Calu3 (cell line): ENCODE measurements around the gene CDC42SE1. TPM values are rescaled to one million over a fixed set of nuclear protein-coding genes. Genes with fewer than 3 reads are reported as not detected.

Source experiments
- BruUV-seq: library from RNA; stranded (reverse); fragments of 400-500 nt; replicated peaks from 2 replicates; lab custom pipeline; 2021; lab: Mats Ljungman, UMichigan
- CTCF ChIA-PET: fragments of 300-600 bp; sonication (Branson Sonifier 250); formaldehyde crosslinking; loops from one replicate; lab custom pipeline; 2022; ENCODE audit warnings: antibody characterized with exemption; lab: Charles Lee
- DNase-seq: peaks from one replicate; pipeline ENCODE4 v3.0.0; 2022
- H3K27ac Mint-ChIP-seq: one replicate; pipeline ENCODE4 v1.8.0; 2022; ENCODE audit warnings: mixed read lengths; ENCODE audit not compliant: unreplicated experiment
- H3K27me3 Mint-ChIP-seq: one replicate; pipeline ENCODE4 v1.8.0; 2022; ENCODE audit warnings: mixed read lengths; ENCODE audit not compliant: unreplicated experiment
- H3K36me3 Mint-ChIP-seq: one replicate; pipeline ENCODE4 v1.8.0; 2022; ENCODE audit warnings: mild to moderate bottlenecking, moderate library complexity, mixed read lengths; ENCODE audit not compliant: insufficient read depth, unreplicated experiment
- H3K4me1 Mint-ChIP-seq: one replicate; pipeline ENCODE4 v1.8.0; 2022; ENCODE audit warnings: mild to moderate bottlenecking, low read depth, mixed read lengths; ENCODE audit not compliant: unreplicated experiment
- H3K4me3 Mint-ChIP-seq: one replicate; pipeline ENCODE4 v1.8.0; 2022; ENCODE audit warnings: mild to moderate bottlenecking, low read depth, moderate library complexity, mixed read lengths; ENCODE audit not compliant: unreplicated experiment
- H3K9me3 Mint-ChIP-seq: one replicate; pipeline ENCODE4 v1.8.0; 2022; ENCODE audit warnings: low read depth, mixed read lengths; ENCODE audit not compliant: unreplicated experiment
- intact Hi-C: fragments of 100-400 bp; cut with micrococcal nuclease; formaldehyde crosslinking; loops from one replicate; pipeline ENCODE4 v1.10.0; 2022; ENCODE audit not compliant: unreplicated experiment
- total RNA-seq: library from RNA; stranded (reverse); gene quantifications from 2 replicates; pipeline ENCODE4 v1.2.3, GENCODE V29; 2022
- TF ChIP-seq, protein P1 (sequence below): fragments of 200-600 bp; IDR thresholded peaks from one replicate; pipeline ENCODE4 v1.8.0; 2022; ENCODE audit warnings: antibody characterized with exemption; ENCODE audit not compliant: unreplicated experiment

Gene CDC42SE1
- total RNA-seq, 1 experiment from 2014 or later, result 110 TPM

DNA sequence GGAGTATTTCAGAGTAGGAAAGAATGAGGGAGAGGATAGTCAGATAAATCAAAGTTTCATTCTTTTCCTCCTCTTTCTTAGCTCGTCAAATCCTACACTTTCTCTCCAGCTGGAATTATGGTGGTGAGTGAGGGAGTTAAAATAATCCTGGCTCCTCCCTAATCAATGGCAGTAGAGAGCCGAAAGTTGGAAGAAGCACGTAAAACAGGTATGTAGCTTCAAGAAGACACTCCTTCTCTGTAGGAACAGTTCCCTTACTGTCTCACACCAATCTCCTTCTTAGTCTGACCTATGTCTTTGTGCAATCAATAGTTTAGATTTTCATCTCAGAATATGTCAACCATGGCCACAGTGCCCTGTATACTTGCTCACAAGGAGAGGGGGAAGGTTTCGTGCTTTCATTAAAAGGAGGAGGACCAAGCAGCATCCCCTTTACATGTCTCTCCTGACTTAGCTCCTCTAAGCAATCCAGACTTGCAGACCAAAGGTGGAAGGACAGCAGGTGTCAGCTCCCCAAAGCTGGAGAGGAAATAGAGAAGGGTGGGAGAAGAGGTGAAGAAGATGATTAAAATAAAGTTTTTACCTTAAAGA, 53.6 kb downstream of the CDC42SE1 start:
- Mint-ChIP-seq H3K27ac (peak overlapping the region; percentile 95), H3K36me3 (peaks cover 43% of the 10 kb centered on the region), H3K9me3 (no peaks in the 10 kb centered on the region), H3K27me3 (no peaks in the 10 kb centered on the region), H3K4me1 (peaks cover 37% of the 10 kb centered on the region), H3K4me3 (peak overlapping the region; percentile 96)
- BruUV-seq, result no TSS peak
- CTCF ChIA-PET, result interaction anchor here (0.7 to 2.5 kb wide), 10 partner anchors 8 to 94 kb away, joined by 3 to 26 read pairs (median 7); partner anchors contain the start of genes ANXA9 and GABPB2
- intact Hi-C loops, result loop anchor here (5.0 kb wide), 1 partner anchor 129 kb away; the partner anchor contains the start of gene ARNT
- TF ChIP-seq, protein P1, sequence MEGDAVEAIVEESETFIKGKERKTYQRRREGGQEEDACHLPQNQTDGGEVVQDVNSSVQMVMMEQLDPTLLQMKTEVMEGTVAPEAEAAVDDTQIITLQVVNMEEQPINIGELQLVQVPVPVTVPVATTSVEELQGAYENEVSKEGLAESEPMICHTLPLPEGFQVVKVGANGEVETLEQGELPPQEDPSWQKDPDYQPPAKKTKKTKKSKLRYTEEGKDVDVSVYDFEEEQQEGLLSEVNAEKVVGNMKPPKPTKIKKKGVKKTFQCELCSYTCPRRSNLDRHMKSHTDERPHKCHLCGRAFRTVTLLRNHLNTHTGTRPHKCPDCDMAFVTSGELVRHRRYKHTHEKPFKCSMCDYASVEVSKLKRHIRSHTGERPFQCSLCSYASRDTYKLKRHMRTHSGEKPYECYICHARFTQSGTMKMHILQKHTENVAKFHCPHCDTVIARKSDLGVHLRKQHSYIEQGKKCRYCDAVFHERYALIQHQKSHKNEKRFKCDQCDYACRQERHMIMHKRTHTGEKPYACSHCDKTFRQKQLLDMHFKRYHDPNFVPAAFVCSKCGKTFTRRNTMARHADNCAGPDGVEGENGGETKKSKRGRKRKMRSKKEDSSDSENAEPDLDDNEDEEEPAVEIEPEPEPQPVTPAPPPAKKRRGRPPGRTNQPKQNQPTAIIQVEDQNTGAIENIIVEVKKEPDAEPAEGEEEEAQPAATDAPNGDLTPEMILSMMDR, result no peak
- DNase-seq, result peak; percentile 12

DNA sequence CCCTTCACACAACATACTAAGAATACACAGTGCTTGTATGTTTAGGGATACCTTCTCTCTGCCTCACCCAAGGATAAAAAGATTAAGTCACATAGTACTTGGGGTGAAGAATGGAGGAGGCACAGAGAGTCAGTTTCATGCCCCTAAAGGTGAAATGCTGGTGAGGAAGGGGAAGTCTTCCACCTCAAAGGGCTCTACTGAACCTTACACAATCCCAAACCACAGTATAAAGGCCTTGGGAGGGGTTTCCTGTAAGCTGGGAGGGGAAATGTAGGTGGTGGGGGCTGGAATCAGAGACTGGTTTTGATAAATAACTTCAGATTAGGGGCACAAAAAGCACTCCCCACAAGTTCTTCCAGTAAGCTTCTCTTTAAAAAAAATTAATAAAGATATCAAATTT, 56.2 kb downstream of the CDC42SE1 start:
- CTCF ChIA-PET, result interaction anchor here (2.6 kb wide), 1 partner anchor 22 kb away, joined by 10 read pairs; the partner anchor contains the start of gene ANXA9
- no peak overlapping the region for H3K4me3 Mint-ChIP-seq
- TF ChIP-seq, protein P1, result no peak
- peaks cover 28% of the 10 kb centered on the region for H3K4me1 Mint-ChIP-seq
- BruUV-seq, result no TSS peak
- peaks cover 26% of the 10 kb centered on the region for H3K36me3 Mint-ChIP-seq
- no peak overlapping the region for H3K27ac Mint-ChIP-seq
- H3K27me3 Mint-ChIP-seq, result no peaks in the 10 kb centered on the region
- intact Hi-C loops, result no loop called here
- DNase-seq, result no peak
- no peaks in the 10 kb centered on the region for H3K9me3 Mint-ChIP-seq

DNA sequence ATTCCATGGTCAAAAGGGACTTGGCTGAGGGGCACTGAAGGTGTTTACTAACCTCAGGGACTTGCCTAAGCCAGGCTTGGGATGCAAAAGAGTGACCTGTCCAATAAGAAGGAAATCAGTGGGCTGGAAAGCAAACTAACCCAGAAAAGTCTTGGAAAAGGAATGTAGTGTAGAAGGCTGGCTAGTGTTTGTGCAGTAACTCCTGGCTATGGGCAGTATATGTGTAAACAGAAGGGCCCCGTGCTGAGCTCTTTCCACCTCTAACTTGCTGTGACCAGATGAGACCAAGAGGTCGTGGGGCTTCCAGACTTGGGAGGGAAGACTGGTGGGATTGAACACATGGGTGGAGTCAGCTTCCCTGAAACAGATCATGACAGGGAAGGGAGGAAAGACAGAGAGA, 56.8 kb downstream of the CDC42SE1 start:
- Mint-ChIP-seq H3K4me3 (no peak overlapping the region), H3K27me3 (no peaks in the 10 kb centered on the region), H3K36me3 (peaks cover 20% of the 10 kb centered on the region), H3K4me1 (peaks cover 23% of the 10 kb centered on the region), H3K9me3 (no peaks in the 10 kb centered on the region), H3K27ac (no peak overlapping the region)
- CTCF ChIA-PET, result interaction anchor here (2.6 kb wide), 1 partner anchor 21 kb away, joined by 10 read pairs; the partner anchor contains the start of gene ANXA9
- no TSS peak for BruUV-seq
- intact Hi-C loops, result no loop called here
- no peak for DNase-seq
- TF ChIP-seq, protein P1, result no peak

DNA sequence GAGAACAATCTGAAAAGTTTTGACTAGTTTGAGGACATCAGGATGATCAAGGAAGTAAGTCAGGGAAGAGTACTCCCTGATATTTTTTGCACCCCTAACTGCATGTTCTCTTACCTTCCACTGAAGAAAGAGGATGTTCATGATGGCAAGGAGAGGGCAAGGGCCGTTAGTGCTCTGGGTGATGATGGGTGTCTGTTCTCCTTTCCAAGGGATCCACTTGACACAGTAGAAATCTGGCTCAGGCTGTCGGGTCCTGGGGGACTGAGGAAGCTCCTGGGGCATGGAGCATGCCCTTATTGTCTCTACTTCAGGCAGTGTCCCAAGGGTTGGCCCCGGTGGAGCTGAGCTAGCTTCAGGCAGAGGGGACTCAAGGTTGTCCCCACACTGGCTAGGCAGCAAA, 57.4 kb downstream of the CDC42SE1 start:
- TF ChIP-seq, protein P1, result no peak
- no peak overlapping the region for H3K4me3 Mint-ChIP-seq
- CTCF ChIA-PET, result no interaction called here
- no peak for DNase-seq
- no peaks in the 10 kb centered on the region for H3K27me3 Mint-ChIP-seq
- no peak overlapping the region for H3K27ac Mint-ChIP-seq
- no TSS peak for BruUV-seq
- peaks cover 15% of the 10 kb centered on the region for H3K36me3 Mint-ChIP-seq
- H3K9me3 Mint-ChIP-seq, result no peaks in the 10 kb centered on the region
- intact Hi-C loops, result no loop called here
- peaks cover 17% of the 10 kb centered on the region for H3K4me1 Mint-ChIP-seq
